GF-D8 (cell line): ENCODE measurements around the gene KCNK17.
A peak's percentile ranks its signal among the peaks of the same experiment; 100 is the strongest.

ENCODE experiments used
- DNase-seq: peaks from one replicate; lab custom pipeline; 2025; lab: John Stamatoyannopoulos, UW

Gene KCNK17, protein sequence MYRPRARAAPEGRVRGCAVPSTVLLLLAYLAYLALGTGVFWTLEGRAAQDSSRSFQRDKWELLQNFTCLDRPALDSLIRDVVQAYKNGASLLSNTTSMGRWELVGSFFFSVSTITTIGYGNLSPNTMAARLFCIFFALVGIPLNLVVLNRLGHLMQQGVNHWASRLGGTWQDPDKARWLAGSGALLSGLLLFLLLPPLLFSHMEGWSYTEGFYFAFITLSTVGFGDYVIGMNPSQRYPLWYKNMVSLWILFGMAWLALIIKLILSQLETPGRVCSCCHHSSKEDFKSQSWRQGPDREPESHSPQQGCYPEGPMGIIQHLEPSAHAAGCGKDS

GRCh38 chr6:39314273-39314795 lies at the start of gene KCNK17:
KCNK17 (minus strand) TSS chr6:39314419; CDS start chr6:39314320, 99 bp downstream.
- DNase-seq = no peak

GRCh38 chr6:39363280-39363679 lies 49.1 kb upstream of the KCNK17 start:
- DNase-seq = no peak

DNA sequence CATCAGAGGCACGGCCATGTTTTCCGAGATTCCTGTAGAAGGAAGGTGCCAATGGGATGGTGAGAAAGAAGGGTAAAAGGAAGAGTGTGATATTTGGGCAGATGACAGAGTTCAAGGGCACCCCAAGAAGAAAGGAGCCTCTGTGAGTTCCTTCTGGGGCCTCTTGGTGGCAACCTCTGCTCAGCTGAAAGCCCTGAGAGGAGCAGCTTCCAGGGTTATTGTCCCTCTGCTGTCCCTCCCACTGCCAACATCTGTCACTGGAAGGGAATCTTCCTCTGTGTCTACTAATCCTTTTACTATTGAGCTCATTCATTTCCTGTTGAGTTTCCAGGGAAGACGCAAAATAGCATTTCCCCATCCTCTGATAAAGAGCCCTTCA lies 48.3 kb upstream of the KCNK17 start:
- no peak for DNase-seq

DNA sequence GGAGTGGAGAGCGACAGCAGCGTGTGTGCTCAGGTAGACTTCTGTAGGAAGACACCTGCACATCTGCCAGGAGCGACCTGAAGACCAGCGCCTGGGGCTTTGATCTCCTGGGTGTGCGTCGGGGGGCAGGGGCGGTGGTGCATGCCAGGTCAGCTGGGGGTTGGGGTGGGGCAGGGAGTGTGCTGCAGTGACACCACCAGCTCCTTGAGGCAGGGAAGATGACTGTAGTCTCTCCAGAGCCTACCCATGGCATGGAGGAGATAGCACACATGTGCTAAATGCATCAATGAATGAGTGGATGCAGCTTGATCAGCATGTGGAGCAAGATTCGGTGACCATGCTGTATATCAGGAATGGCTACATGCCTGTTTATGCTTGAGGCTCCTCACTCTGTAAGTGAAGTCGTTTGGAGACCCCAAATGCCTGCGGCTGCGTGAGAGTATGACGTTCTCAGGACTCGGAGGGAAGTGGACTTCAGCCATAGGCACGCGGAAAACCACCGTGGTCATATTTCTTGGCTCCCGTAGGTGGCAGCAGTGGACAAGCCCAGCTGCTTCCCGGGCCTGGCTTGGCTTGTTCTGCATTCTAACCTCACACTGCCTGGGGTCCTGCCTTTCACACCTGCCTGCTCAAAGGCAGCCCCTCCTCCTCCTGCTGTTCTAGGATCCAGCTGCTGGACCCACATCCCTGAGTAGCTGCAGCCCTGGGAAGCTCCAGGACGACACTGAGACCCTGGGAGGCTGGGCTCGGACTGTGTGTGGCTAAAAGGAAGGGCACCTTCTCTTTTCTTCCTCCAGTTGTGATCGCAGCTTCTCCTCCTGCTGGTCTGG lies 47.7 kb upstream of the KCNK17 start:
- DNase-seq = peak; percentile 2

- DNase-seq = no peak
Measured at GRCh38 chr6:39360378-39360777, 46.2 kb upstream of the KCNK17 start.

- no peak for DNase-seq
Measured at GRCh38 chr6:39357998-39358686, 43.9 kb upstream of the KCNK17 start.

DNA sequence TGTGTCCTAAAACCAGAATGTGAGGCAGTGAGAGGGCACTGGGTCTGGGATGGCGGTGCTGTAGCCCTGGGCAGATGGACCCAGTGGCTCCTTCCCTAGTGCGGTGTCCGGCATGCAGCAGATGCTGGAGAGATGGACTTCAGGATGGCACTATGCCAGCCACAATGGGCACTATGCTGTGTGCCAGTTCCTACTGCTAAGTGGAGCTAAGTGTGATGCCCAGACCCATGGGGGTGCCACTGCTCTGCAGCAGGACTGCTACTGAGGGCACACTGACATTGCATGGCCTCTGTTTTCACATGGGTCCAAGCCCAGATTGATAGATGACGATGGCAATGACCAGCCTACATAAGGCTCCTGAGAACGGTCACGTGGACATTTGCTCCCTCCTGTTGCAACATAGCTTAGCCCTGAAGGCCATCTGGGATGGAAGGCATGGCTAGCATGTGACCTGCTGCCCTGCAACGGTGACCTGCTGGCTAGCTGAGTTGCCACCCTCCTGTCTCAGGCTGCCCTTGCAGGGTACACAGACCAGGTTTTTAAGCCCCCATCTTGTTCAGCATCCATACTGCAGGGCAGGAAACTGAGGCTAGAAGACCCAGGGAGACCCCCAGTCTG lies 39.6 kb upstream of the KCNK17 start:
- no peak for DNase-seq

DNA sequence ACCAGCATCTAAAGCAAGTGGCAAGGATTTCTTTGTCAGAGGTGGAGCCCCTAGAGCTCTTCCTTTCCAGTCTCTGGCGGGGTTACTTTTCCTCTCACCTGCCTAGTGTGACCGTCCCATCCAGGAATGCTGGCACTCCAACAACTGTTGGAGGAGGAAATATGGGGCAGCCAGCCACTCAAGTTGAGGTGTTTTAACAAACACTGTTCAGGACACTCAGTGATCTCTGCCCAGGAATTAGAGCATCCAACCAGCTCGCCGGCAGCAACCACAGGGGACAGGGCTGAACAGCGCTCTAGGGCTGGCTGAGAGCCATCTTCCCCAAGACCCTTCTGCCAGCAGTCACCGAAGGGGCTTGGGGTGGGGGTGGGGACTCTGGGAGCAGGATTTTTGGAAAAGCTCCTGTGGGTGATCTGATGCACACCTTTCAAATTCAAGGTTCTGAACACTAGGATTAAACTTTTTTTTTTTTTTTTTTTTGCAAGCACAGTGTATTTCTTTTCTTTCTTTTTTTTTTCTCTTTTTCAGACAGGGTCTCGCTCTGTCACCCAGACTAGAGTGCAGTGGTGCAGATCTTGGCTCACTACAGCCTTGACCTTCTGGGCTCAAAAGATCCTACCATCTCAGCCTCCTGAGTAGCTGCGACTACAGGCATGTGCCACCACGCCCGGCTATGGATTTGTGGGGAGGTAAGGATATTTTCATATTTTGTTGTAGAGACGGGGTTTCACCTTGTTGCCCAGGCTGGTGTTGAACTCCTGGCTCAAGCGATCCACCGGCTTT lies 36.7 kb upstream of the KCNK17 start:
- DNase-seq = no peak

DNA sequence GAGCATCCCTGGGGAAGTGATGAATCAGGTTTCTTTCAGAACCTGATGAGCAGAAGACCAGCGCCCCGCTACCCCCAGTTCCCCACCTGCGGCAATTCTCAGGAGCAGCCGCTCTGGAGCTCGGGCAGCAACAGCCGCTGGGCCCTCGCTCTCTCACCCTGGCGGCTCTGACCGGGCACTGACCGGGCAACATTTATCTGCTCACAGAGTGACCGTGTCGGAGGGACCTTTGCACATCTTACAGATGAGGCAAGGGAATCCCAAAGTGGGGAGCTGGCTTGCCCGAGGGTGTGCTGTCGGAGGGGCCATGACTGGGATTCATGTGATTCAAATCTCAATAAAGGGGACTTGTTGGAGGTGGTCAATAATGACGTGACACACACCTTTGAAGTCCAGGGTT lies 34.5 kb upstream of the KCNK17 start:
- no peak for DNase-seq

- no peak for DNase-seq
Measured at GRCh38 chr6:39347906-39348585, 33.8 kb upstream of the KCNK17 start.

DNA sequence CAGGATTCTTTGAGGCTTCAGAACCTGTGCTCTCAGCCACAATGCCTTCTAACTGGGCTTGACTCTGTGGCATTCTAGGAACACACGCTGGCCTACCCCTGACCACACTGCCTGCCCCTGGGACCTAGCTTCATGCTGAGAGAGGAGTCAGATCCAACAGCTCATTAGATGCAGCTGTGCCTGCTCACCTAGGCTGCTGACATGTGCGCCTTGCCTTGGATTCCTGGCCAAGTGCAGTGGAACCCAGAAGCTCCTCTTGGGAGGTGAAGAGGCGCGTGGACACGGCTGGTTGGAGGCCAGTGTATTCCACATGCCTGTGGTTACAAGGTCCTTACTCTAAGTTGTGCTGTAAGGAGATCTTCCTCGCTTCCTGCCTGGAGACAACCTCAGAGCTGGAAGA lies 33.0 kb upstream of the KCNK17 start:
- no peak for DNase-seq

DNA sequence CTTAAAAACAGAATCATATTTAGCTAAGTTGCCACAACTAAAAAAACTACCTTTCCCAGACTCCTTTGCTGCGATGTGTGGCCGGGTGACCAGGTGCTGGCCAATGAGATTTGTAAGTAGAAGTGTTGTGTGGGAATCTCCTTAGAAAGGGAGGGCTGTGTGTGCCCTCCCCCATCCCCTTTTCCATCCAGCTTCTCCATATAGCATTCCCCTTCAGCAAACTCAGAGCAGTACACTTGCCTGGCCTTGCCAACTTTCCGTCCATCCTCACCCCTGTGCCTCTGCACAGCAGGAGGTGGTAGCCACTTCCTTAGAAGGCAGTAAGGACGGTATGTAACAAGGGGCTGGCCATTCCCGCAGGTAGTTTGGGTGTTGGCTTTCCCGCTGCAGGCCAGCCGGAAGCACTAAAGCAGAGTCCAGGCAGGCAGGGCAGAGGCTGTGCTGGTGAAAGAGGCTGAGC lies 30.6 kb upstream of the KCNK17 start:
- no peak for DNase-seq

GRCh38 chr6:39343396-39343870 lies 29.2 kb upstream of the KCNK17 start:
- no peak for DNase-seq

DNA sequence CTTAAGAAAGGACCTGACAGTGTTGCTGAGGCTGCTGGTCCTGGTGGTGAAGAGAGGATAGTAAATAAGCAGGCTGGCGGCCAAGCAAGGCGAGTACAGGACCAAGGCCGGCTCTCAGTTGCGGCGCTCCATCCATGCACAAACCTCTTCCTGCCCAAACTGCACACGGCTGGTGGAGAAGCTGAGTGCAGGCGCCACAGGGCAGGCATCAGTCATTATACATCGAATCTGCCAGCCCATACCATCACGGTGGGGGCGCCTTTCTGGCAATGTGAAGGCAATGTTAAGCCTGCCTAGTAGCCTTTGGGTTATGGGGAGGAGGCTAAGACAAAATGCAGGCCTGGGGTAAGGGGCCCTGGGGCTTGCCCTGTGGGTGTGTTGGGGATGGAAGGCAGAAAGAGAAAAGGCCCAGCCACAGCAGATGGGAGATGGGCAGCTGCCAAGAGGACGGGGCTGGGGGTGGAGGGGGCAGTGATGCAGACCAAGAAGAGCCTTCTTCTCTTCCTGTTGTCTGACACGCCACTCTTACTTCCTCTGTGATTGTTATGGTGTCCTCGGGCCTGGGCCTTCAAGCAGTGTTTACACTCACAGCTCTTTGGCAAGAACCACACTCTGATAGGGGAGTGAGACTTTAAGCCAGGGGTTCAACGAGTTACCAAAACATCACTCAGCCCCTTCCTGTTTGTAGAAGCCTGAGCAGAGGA lies 28.6 kb upstream of the KCNK17 start:
- DNase-seq = no peak

DNA sequence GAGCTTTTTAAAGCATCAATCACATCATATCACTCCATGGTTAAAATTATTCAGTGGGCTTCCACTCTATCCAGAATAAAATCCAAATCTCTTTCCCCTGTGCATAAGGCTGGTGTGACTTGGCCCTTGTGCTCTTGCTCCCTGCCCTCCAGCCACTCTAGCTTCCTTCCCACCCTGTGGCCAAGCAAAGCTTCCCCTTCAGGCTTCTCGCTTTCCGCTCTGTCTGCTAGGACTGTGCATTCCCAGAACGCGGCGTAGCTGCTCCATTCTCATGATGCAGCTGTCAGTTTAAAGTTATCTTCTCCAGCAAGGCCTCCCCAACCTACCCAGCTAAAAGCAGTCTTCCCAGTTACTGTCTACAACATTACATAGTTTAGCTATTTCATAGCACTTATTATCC lies 27.7 kb upstream of the KCNK17 start:
- no peak for DNase-seq

DNA sequence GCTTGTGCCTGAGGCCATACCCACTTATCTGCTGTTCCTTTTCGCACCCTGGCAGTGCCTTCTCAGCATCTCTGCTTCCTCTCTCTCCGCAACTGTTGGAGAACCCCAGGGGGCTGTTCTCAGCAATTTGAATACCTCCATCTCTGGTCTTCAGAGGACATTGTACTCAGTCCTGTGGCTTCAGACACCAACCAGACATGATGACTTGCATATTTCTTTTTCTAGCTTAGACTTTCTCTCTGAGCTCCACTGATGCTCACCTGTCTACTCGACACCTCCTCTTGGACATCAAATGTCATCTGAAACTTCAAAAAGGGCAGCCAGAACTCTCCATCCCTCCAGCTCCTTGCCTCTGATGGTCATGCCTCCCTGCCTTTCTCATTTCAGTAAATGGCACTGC lies 27.1 kb upstream of the KCNK17 start:
- DNase-seq = no peak

DNA sequence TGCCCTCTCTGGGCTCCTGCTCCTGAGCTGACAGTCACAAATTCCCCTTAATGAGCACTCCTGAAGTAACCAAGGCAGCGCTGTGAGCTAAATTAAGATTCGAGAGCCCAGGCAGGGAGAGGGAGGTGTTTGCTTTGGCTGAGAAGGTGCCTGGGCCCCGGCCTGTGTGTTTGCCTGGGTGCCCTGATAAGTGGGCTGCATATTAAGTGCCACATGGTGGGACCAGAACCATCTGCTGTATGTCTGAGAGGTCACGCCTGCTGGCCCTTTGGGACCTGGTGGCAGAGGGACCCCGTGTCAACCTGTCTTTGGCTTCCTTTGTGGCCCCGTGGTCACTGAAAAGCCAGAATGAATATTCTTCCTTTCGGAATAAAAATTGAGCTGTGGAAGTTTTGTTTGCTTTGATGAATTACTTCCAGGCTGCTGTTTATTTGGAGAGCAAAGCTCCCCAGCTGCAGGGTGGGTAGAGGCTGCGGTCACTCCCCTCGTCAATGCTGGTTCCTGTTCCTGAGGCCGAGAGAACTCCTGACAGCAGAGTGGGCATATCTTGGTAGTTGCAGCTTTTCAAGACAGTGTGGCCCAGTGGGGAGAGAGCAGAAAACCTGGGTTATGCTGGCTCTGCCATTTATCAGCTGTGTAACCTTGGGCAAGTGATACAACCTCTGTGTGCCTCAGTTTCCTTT lies 25.8 kb upstream of the KCNK17 start:
- DNase-seq = no peak

DNA sequence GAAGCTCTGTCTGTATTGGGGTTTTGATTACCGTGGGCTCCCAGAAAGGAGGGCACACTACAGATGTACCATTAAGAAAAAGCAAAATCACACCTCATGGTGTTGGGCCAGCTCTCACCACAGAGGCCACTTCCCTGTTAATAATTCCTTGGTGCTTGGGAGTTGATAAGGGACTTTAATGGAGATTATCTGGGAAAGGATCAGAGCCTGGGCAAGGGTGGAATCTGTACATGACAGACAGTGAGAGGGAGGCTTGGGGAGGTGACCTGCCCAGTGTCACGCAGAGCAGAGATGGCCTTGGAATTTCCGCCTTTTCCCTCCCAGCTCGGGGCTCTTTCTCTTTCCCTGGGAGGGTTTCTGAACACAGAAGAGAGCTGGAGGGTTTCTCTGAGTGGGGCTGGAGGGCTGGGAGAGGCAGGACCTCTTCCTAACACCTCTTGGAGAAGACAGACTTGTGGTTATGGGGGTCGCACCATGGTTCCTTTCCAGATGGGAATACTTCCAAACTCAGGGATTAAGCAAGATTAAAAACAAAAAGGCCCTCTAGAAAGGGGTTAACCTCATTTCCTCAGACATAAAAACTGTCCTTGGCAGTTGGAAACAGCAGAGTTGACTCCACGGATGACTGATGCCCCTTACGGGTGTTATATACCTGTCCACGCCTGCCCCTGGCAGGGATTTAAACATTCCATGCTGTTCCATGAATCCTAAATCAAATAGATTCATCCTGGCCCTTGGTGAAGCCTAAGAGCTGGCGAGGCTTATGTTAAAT lies 25.1 kb upstream of the KCNK17 start:
- no peak for DNase-seq

DNA sequence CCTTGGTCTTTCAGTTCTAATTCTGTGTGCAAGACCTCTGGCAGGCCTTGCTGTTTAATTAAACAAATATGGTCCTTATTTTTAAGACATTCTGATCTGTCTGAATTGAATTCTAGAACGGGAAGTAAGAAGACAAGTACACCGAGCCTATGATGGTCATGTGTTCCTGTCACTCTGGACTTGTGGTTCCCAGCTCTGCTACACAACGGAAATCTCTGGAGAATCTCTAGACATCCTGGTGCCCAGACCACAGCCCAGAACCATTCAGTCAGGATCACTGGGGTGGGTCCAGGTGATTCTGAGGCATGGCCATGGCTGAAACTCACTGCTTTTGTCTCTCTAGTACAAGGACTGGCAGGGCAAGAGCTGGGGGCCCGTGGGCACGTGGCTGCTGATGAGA lies 24.2 kb upstream of the KCNK17 start:
- DNase-seq = no peak
